Erythroblast (primary cell): ENCODE results near the gene PHKG2.

Experiments used
- DNase-seq, 2 experiments: peaks; one replicate each; lab custom pipeline; 2025; lab: John Stamatoyannopoulos, UW
- GATA1 ChIP-seq: IDR thresholded peaks from 2 replicates; pipeline ENCODE4 v1.6.1; 2011; ENCODE audit warnings: low read depth, mild to moderate bottlenecking, control low read depth, low read length, moderate library complexity
- POLR2A ChIP-seq: IDR thresholded peaks from 2 replicates; pipeline ENCODE4 v1.6.1; 2011; ENCODE audit warnings: mild to moderate bottlenecking, low read length

Gene PHKG2

DNA sequence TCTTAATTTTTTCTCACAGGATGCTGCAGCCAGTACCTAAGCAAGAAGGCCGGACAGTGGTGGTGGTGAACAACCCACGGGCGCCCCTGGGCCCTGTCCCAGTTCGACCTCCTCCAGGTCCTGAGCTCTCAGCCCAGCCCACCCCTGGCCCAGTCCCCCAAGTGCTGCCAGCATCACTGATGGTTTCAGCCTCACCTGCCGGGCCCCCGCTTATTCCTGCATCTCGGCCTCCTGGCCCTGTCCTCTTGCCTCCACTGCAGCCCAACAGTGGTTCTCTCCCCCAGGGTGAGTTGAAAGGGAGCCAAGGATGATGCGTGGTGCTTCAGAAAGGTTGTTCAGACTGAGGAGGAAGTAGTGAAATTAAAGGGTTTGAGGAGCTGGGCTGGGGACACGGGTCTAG is 27.5 kb upstream of the PHKG2 start:
- TF ChIP-seq GATA1 (no peak), POLR2A (no peak)
- DNase-seq, result no peak

DNA sequence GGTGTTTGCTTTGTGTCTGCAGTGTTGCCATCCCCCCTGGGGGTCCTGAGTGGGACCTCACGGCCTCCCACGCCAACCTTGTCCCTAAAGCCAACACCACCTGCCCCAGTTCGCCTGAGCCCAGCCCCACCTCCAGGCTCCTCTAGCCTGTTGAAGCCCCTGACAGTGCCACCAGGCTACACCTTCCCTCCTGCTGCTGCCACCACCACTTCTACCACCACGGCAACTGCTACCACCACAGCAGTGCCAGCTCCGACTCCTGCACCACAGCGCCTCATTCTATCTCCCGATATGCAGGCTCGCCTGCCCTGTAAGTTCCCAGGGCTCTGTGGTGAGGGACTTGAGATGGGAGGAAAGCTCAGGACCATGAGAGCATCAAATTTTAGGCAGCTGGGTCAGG is 27.1 kb upstream of the PHKG2 start:
- no peak for TF ChIP-seq GATA1
- no peak for TF ChIP-seq POLR2A
- DNase-seq, result no peak

DNA sequence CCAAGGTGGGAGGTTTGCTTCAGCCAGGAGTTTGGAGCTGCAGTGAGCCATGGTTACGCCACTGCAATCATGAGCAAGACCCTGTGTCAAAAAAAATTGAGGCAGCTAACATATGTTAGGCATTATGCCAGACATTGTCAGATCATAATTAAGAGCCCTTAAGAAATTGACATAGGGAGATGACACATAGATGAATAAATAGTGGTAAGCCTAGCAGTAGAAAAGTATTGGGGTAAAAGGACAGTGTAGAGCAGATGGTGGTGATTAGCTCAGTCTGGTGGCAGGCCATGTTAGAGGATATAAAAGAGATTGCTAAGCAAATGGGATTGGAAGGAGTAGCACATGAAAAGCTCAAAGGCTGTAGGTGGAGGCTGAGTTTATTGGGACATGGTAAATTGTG is 26.6 kb upstream of the PHKG2 start:
- DNase-seq, result no peak
- TF ChIP-seq GATA1 (no peak), POLR2A (no peak)

DNA sequence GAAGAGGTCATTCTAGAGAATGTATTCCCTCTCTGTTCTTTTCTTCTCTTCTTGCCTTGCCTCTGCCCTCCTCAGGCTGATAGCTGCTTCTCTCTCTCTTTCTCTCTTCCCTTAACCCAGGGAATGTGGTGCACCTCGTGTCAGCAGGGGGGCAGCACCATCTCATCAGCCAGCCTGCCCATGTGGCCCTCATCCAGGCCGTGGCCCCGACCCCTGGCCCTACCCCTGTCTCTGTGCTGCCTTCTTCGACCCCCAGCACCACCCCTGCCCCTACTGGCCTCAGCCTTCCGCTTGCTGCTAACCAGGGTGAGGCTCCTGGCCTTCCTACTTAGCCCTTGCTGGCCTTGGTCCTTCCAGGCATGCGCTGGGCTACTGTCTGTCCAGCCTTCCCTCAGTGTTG is 25.8 kb upstream of the PHKG2 start:
- peak; percentile 37 to 40 for DNase-seq
- TF ChIP-seq GATA1 (no peak), POLR2A (no peak)

DNA sequence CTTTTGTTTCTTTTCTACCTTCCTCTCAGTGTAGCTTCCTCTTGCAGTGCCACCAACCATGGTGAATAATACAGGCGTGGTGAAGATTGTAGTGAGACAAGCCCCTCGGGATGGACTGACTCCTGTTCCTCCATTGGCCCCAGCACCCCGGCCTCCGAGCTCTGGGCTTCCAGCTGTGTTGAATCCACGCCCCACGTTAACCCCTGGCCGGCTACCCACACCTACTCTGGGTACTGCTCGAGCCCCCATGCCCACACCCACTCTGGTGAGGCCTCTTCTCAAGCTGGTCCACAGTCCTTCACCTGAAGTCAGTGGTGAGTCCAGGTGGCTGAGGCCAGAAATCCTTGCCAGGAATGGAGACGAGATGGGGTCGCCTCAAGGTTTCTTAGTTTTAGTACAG is 25.3 kb upstream of the PHKG2 start:
- no peak for DNase-seq
- TF ChIP-seq POLR2A, result no peak

DNA sequence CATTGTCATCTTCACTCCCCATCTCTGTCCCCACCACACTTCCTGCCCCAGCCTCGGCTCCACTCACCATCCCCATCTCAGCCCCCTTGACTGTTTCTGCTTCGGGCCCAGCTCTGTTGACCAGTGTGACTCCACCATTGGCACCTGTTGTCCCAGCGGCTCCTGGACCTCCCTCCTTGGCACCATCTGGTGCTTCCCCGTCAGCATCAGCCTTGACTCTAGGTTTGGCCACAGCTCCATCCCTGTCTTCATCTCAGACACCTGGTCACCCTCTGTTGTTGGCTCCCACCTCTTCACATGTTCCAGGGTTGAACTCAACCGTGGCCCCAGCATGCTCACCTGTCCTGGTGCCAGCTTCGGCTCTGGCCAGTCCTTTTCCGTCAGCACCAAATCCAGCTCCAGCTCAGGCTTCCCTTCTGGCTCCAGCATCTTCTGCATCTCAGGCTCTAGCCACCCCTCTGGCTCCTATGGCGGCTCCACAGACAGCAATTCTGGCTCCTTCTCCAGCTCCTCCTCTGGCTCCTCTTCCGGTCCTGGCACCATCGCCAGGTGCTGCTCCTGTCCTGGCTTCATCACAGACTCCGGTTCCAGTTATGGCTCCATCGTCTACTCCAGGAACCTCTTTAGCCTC is 24.4 kb upstream of the PHKG2 start:
- DNase-seq, result no peak
- TF ChIP-seq POLR2A (no peak), GATA1 (no peak)

DNA sequence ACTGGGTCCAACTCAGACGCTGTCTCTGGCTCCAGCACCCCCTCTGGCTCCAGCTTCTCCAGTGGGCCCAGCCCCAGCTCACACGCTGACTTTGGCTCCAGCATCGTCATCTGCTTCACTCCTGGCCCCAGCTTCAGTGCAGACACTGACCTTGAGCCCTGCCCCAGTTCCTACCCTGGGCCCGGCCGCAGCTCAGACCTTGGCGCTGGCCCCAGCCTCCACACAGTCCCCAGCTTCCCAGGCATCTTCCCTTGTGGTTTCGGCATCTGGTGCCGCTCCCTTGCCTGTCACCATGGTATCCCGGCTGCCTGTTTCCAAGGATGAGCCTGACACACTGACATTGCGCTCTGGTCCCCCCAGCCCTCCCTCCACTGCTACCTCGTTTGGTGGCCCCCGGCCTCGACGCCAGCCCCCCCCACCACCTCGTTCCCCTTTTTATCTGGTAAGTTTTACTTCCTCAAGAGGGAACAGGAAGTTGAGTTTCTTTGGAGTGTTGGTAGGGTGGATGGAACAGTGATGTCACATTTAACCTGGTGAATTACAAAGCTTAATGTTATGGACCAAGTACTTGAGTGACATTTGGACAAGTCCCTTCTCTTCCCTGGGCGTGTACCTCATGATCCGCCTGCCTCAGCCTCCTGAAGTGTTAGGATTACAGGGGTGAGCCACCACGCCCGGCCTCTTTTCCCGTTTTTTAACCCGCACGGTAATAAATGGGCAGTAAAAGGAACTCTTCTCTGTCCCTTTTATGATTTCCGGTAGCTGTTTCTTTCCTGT is 23.4 kb upstream of the PHKG2 start:
- no peak for TF ChIP-seq GATA1
- no peak for TF ChIP-seq POLR2A
- DNase-seq, result no peak

DNA sequence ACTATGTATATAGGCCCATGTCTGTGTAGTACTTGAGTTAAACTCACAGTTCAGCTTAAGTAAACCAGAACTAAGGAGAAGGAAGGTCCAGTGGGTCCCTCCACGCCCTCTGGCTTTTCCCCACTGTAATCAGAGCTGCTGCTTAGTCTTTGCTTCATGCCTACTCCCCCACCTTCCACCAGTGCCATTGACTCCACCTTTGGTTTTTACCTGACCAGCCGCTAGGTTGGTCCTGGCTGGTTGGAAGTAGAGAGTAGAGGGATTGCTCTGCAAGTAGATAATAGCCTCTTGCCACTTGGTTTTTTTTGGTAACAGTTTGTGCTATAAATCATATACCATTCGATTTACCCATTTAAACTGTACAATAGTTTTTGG is 22.8 kb upstream of the PHKG2 start:
- no peak for DNase-seq
- TF ChIP-seq GATA1 (no peak), POLR2A (no peak)

DNA sequence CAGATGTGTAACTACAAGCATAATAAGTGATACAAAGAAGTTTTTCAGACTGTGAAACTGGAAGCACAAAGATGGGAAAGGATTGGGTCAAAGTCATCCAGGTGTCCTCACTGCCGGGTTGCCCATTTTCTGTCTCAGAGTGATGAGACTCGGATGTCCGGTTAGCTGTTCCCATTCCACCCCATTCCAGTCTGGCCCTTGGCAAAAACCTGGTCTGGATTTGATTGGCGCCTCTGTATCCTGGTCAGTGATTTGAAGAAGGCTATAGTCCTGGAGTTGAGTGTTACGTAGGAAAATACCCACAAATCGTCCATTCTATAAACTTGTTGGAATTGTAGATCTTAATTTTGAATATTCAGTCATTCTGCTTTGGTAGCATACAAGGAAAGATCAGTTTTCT is 19.9 kb upstream of the PHKG2 start:
- TF ChIP-seq POLR2A (no peak), GATA1 (no peak)
- DNase-seq, result no peak

DNA sequence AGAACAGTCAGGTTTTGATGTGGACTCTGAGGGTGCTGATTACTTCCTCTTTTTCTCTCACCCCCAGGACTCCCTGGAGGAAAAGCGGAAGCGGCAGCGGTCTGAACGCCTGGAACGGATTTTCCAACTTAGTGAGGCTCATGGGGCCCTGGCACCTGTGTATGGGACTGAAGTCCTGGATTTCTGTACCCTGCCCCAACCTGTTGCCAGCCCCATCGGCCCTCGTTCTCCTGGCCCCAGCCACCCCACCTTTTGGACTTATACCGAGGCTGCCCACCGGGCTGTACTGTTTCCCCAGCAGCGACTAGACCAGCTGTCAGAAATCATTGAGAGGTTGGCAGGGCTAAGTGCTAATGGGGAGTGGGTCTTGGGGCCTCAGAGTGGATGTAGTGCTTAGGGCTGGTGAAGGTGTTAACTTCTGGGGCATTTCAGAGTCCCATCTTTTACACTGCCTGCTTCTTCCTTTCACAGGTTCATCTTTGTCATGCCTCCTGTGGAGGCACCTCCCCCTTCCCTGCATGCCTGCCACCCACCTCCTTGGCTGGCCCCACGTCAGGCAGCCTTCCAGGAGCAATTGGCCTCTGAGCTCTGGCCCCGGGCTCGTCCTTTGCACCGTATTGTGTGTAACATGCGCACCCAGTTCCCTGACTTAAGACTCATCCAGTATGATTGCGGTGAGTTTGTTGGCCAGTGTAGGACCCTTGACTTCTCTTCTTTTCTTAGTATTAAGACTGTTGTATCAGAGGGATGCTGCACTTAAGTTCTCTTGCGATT is 19.1 kb upstream of the PHKG2 start:
- DNase-seq, result no peak

DNA sequence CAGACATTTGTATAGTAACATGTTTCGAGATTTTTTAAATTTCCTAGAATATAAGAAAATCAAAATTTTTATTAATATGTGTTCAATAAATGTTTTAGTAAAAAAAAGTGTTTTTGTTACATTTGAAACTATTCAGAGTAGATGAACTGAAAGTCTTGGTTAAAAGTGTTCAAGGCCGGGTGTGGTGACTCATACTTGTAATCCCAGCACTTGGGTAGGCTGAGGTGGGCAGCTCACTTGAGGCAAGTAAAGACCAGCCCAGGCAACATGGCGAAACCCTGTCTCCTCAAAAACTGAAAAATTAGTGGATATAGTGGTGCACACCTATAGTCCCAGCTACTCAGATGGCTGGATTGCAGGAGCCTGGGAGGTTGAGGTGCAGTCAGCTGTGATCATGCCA is 16.8 kb upstream of the PHKG2 start:
- TF ChIP-seq GATA1, result no peak
- no peak for TF ChIP-seq POLR2A
- no peak for DNase-seq

More for the DNA sequence above, 19.1 kb upstream of the PHKG2 start:
- TF ChIP-seq POLR2A (no peak), GATA1 (no peak)

DNA sequence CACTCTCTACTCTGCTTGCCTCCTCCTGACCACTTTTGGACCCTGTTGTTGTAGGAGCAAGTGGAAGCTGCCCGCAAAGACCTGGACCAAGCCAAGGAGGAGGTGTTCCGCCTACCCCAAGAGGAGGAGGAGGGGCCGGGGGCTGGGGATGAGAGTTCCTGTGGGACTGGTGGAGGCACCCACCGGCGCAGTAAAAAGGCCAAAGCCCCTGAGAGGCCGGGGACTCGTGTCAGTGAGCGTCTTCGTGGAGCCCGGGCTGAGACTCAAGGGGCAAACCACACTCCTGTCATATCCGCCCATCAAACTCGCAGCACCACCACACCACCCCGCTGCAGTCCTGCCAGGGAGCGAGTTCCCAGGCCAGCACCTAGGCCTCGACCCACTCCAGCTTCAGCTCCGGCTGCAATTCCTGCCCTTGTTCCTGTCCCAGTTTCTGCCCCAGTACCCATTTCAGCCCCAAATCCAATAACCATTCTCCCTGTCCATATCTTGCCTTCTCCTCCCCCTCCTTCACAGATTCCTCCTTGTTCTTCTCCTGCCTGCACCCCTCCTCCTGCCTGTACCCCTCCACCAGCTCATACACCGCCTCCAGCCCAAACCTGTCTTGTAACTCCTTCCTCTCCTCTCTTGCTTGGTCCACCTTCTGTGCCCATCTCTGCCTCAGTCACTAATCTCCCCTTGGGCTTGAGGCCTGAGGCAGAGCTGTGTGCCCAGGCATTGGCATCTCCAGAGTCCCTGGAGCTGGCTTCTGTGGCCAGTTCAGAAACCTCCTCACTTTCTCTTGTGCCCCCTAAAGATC is 11.0 kb upstream of the PHKG2 start:
- TF ChIP-seq GATA1 (no peak), POLR2A (no peak)
- DNase-seq, result no peak

DNA sequence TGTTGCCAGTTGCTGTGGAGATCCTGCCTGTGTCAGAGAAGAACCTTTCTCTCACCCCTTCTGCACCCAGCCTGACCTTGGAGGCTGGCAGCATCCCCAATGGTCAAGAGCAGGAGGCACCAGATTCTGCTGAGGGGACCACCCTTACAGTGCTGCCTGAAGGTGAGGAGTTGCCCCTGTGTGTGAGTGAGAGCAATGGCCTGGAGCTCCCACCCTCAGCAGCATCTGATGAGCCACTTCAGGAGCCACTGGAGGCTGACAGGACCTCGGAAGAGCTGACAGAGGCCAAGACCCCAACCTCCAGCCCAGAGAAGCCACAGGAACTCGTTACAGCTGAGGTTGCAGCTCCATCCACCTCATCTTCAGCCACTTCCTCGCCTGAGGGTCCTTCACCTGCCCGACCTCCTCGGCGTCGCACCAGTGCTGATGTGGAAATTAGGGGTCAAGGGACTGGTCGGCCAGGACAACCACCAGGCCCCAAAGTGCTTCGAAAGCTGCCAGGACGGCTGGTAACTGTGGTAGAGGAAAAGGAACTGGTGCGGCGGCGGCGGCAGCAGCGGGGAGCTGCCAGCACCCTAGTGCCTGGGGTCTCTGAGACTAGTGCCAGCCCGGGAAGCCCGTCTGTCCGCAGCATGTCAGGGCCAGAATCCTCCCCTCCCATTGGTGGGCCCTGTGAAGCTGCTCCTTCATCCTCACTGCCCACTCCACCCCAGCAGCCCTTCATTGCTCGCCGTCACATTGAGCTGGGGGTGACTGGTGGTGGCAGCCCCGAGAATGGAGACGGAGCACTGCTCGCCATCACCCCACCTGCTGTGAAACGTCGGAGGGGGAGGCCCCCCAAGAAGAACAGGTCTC is 10.2 kb upstream of the PHKG2 start:
- no peak for DNase-seq
- TF ChIP-seq GATA1 (no peak), POLR2A (no peak)
